GM12878 (cell line): ENCODE data around the gene KRT24. TPM values are rescaled to one million over a fixed set of nuclear protein-coding genes. Genes with fewer than 3 reads are reported as not detected.

Experiments
- ATAC-seq: fragments of 200-7000 bp; cut with Tn5 transposase; 3 replicates; pipeline ENCODE4 v1.9.1; 2020; ENCODE audit warnings: mild to moderate bottlenecking, moderate library complexity
- BruUV-seq: library from RNA; stranded (reverse); fragments of 400-500 nt; replicated peaks from 2 replicates; lab custom pipeline; 2021; lab: Mats Ljungman, UMichigan
- CTCF ChIA-PET: fragments of 300-600 bp; sonication (Branson Sonifier 250); formaldehyde crosslinking; extraction: SDS; loops from one replicate; lab custom pipeline; 2021; ENCODE audit warnings: inconsistent platforms; lab: Yijun Ruan, JAX
- POLR2A ChIA-PET: fragments of 350-600 bp; formaldehyde crosslinking; extraction: SDS; loops from one replicate; lab custom pipeline; 2021; ENCODE audit warnings: inconsistent platforms; lab: Charles Lee
- RAD21 ChIA-PET: fragments of 300-600 bp; sonication (Branson Sonifier 250); formaldehyde crosslinking; loops from one replicate; lab custom pipeline; 2023; ENCODE audit warnings: antibody characterized with exemption; ENCODE audit not compliant: unreplicated experiment; lab: Charles Lee
- SMC1A ChIA-PET: fragments of 300-600 bp; sonication (Branson Sonifier 250); formaldehyde crosslinking; loops from one replicate; lab custom pipeline; 2023; ENCODE audit not compliant: unreplicated experiment, uncharacterized antibody; lab: Charles Lee
- DNase-seq: peaks from one replicate; pipeline ENCODE4 v3.0.0-alpha.2; 2011; ENCODE audit warnings: low read depth, low spot score
- FAIRE-seq: peaks from 3 replicates; lab custom pipeline; 2011; peaks lifted over from hg19 to GRCh38; lab: Jason Lieb, UNC
- H2AFZ ChIP-seq: 2 replicates; pipeline ENCODE4 v1.6.0; 2011; ENCODE audit warnings: low read depth, low read length, control low read depth; ENCODE audit not compliant: control insufficient read depth
- H3K27ac ChIP-seq: 2 replicates; pipeline ENCODE4 v1.5.1; 2011; ENCODE audit warnings: control low read depth; ENCODE audit not compliant: control insufficient read depth, insufficient read depth
- H3K27me3 ChIP-seq, 2 experiments: replicated peaks in 1 of 2; 2 replicates each; pipeline versions ENCODE4 v1.6.0 to v1.6.1; 2011; ENCODE audit warnings: low read length in 1 of 2; ENCODE audit not compliant: control insufficient read depth in 2 of 2, insufficient read depth in 2 of 2
- H3K36me3 ChIP-seq, 2 experiments: 2 replicates each; pipeline ENCODE4 v1.5.1; 2011; ENCODE audit warnings: low read length in 1 of 2; ENCODE audit not compliant: control insufficient read depth in 2 of 2, insufficient read depth in 2 of 2
- H3K4me1 ChIP-seq: 2 replicates; pipeline ENCODE4 v1.6.1; 2011; ENCODE audit warnings: mild to moderate bottlenecking, low read length, moderate library complexity, mixed read lengths; ENCODE audit not compliant: control insufficient read depth, insufficient read depth
- H3K4me2 ChIP-seq: 2 replicates; pipeline ENCODE4 v1.6.0; 2011; ENCODE audit warnings: control low read depth; ENCODE audit not compliant: control insufficient read depth, insufficient read depth
- H3K4me3 ChIP-seq: fragments of 200-600 bp; sonication (generic); 2 replicates; pipeline ENCODE4 v1.5.1; 2016
- H3K79me2 ChIP-seq: 2 replicates; pipeline ENCODE4 v1.6.0; 2011; ENCODE audit warnings: low read length; ENCODE audit not compliant: control insufficient read depth, insufficient read depth
- H3K9ac ChIP-seq: 2 replicates; pipeline ENCODE4 v1.8.0; 2011; ENCODE audit warnings: low read length, control low read depth, mixed read lengths; ENCODE audit not compliant: control insufficient read depth, insufficient read depth
- H3K9me3 ChIP-seq: replicated peaks from 3 replicates; pipeline ENCODE4 v1.5.1; 2011; ENCODE audit warnings: mild to moderate bottlenecking, low read length; ENCODE audit not compliant: control insufficient read depth, insufficient read depth
- H4K20me1 ChIP-seq: 2 replicates; pipeline ENCODE4 v1.6.0; 2011; ENCODE audit not compliant: control insufficient read depth, insufficient read depth
- CHD4 ChIP-seq: fragments of 200-600 bp; sonication (generic); IDR thresholded peaks from 2 replicates; pipeline ENCODE4 v1.6.1; 2016; ENCODE audit warnings: mild to moderate bottlenecking
- CREM ChIP-seq: IDR thresholded peaks from 2 replicates; pipeline ENCODE4 v1.6.1; 2014; ENCODE audit warnings: antibody characterized with exemption, low read depth
- ETV6 ChIP-seq, 2 experiments: fragments of 450-650 bp in 1 of 2; IDR thresholded peaks in 1 of 2; conservative IDR thresholded peaks in 1 of 2; 2 replicates each; pipeline ENCODE4 v1.6.1; 2014; ENCODE audit warnings: antibody characterized with exemption in 1 of 2, borderline replicate concordance in 1 of 2, low read depth in 1 of 2, mild to moderate bottlenecking in 1 of 2, moderate library complexity in 1 of 2
- HCFC1 ChIP-seq: fragments of 150-350 bp; IDR thresholded peaks from 2 replicates; pipeline ENCODE4 v1.6.1; 2014; ENCODE audit warnings: low read length
- MAX ChIP-seq: IDR thresholded peaks from 2 replicates; pipeline ENCODE4 v1.6.1; 2012; ENCODE audit warnings: low read depth, low read length, improper control_type of control experiment
- NBN ChIP-seq: fragments of 450-650 bp; IDR thresholded peaks from 2 replicates; pipeline ENCODE4 v1.6.1; 2016
- NR2C1 ChIP-seq: fragments of 450-650 bp; IDR thresholded peaks from 2 replicates; pipeline ENCODE4 v1.6.1; 2017; ENCODE audit warnings: antibody characterized with exemption, mild to moderate bottlenecking, moderate library complexity
- POLR2A ChIP-seq: IDR thresholded peaks from 2 replicates; pipeline ENCODE4 v1.6.1; 2011; ENCODE audit warnings: low read depth, mild to moderate bottlenecking, low read length
- YY1 ChIP-seq: IDR thresholded peaks from 2 replicates; pipeline ENCODE4 v1.6.1; 2011; ENCODE audit warnings: low read depth, mild to moderate bottlenecking, low read length
- ZNF687 ChIP-seq: fragments of 450-650 bp; IDR thresholded peaks from 2 replicates; pipeline ENCODE4 v1.6.1; 2017; ENCODE audit warnings: mild to moderate bottlenecking, moderate library complexity
- WGBS: methylation state at CpG from one replicate; pipeline ENCODE4 v1.1.6; 2016; ENCODE audit warnings: low lambda C conversion rate; ENCODE audit not compliant: insufficient replicate concordance, insufficient coverage; ENCODE audit errors: missing lambda C conversion rate; 5-methylcytosine and 5-hydroxymethylcytosine counted together
- in situ Hi-C: fragments of 300-500 bp; cut with MboI; formaldehyde crosslinking; loops from 9 replicates; pipeline ENCODE4 v1.14.3; 2018; ENCODE audit warnings: mixed read lengths
- intact Hi-C: fragments of 100-400 bp; cut with micrococcal nuclease; formaldehyde crosslinking; loops from one replicate; pipeline ENCODE4 v1.14.2; 2022; ENCODE audit not compliant: unreplicated experiment
- polyA plus RNA-seq, 11 experiments: library from polyadenylated mRNA; depleted of rRNA in 4 of 11; unstranded in 6 of 11; stranded (reverse) in 5 of 11; fragments of >200 nt; fragmentation: Nextera tagmentation in 4 of 11; fragmentation: Illumina TruSeq in 1 of 11; extraction: Ambion mirVana in 4 of 11; extraction: Trizol in 1 of 11; gene quantifications; 1 replicate in 1 of 11; 2 replicates in 10 of 11; pipeline versions ENCODE4 v1.2.1 to v1.2.3, GENCODE V29; 2011 to 2016; ENCODE audit warnings: inconsistent platforms in 2 of 11, missing spikeins in 2 of 11, low read depth in 1 of 11
- total RNA-seq, 4 experiments: library from RNA; depleted of rRNA in 3 of 4; stranded (reverse); fragments of >200 nt in 3 of 4; fragmentation: Illumina TruSeq in 1 of 4; extraction: Trizol in 1 of 4; gene quantifications; 2 replicates each; pipeline versions ENCODE4 v1.2.1 to v1.2.3, GENCODE V29; 2013 to 2021
- TF ChIP-seq, protein P1 (sequence below): fragments of 450-650 bp; IDR thresholded peaks from 2 replicates; pipeline ENCODE4 v1.6.1; 2016; ENCODE audit warnings: mild to moderate bottlenecking

KRT24 gene
- total and polyA plus RNA-seq, 10 of the 15 experiments (the other 5 are each of a cell fraction or from before 2014, with no cell fraction given): not detected

DNA sequence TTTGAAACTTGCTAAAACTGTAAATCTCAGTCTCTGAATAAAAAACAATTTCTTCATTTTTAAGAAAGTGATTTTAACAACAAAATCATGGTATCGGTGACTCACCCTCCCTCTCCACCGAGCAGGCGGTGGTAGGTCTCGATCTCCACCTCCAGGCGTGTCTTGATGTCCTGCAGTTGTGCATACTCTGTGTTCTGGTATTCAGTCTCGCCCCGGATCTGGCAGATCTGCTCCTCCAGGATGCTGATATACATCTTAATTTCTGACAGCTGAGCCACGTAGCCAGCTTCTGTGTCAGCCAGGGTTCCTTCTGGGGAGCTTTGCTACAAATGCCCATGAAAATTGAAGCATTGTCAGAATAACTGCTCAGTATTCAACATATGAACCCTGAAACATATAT lies 15.4 kb upstream of the KRT24 start:
- H4K20me1 ChIP-seq: no peaks in the 10 kb centered on the region
- H3K27me3 ChIP-seq: peaks cover 0 to 6% of the 10 kb centered on the region in 2 experiments; a peak in 2 of 4 replicates
- FAIRE-seq (no peak), ATAC-seq (no peak), DNase-seq (no peak)
- ChIA-PET POLR2A (interaction anchor here (0.7 to 1.2 kb wide), 2 partner anchors 12 to 39 kb away, joined by 3 to 4 read pairs; no protein-coding TSS in a partner anchor), SMC1A (interaction anchor here (1.1 to 3.1 kb wide), 5 partner anchors 9 to 72 kb away, joined by 3 to 10 read pairs (median 4); no protein-coding TSS in a partner anchor), CTCF (interaction anchor here (1.1 to 1.3 kb wide), 2 partner anchors 12 to 16 kb away, joined by 4 to 6 read pairs; partner anchors contain the start of gene KRT24), RAD21 (no interaction called here)
- H3K36me3 ChIP-seq: no peaks in the 10 kb centered on the region
- no peak overlapping the region for H3K9ac ChIP-seq
- BruUV-seq: no TSS peak
- no peaks in the 10 kb centered on the region for H3K4me1 ChIP-seq
- no peaks in the 10 kb centered on the region; the same call in 2 of the 3 replicates for H3K9me3 ChIP-seq
- 26% methylated on average over 8 of the region's 8 CpGs for WGBS
- H2AFZ ChIP-seq: no peak overlapping the region
- H3K4me2 ChIP-seq: no peak overlapping the region
- intact Hi-C loops (no loop called here), in situ Hi-C loops (no loop called here)
- no peak overlapping the region for H3K27ac ChIP-seq
- no peaks in the 10 kb centered on the region for H3K79me2 ChIP-seq
- TF ChIP-seq NR2C1: no peak
- no peak for TF ChIP-seq MAX
- no peak for TF ChIP-seq CHD4
- TF ChIP-seq ETV6 (conservative IDR thresholded peaks at IDR 0.05 in 1 of 2, IDR thresholded peaks at IDR 0.05 in 1 of 2; ENCODE audit: borderline replicate concordance in 1 of 2, low read depth in 1 of 2): no peak
- H3K4me3 ChIP-seq: no peak overlapping the region

DNA sequence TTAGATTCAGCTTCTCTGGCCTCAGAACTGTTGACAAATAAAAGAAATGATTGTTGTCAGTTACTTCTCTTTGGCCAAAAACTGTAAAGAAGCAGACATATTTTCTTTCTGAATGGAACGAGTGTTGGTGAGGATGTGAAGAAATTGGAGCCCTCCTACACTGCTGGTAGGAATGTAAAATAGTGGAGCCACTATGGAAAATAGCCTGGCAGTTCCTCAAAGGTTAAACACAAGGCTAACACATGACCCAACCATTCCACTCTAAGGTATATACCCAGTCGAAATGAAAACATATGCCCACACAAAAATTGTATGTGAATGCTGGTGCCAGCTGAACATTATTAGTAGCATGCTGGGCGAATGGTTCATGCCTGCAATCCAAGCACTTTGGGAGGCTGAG lies 14.2 kb upstream of the KRT24 start:
- 0% methylated on average over 3 of the region's 3 CpGs for WGBS
- ChIA-PET RAD21 (no interaction called here), CTCF (no interaction called here), SMC1A (interaction anchor here (3.1 kb wide), 1 partner anchor 10 kb away, joined by 10 read pairs; no protein-coding TSS in a partner anchor), POLR2A (no interaction called here)
- in situ Hi-C loops: no loop called here
- H3K27me3 ChIP-seq: peaks cover 0 to 6% of the 10 kb centered on the region in 2 experiments; a peak in 2 of 4 replicates
- ATAC-seq: no peak
- H2AFZ ChIP-seq: no peak overlapping the region
- no peak overlapping the region for H3K4me3 ChIP-seq
- H3K4me1 ChIP-seq: no peaks in the 10 kb centered on the region
- no peak overlapping the region for H3K27ac ChIP-seq
- H3K36me3 ChIP-seq: no peaks in the 10 kb centered on the region
- no peaks in the 10 kb centered on the region for H4K20me1 ChIP-seq
- FAIRE-seq: no peak
- no TSS peak for BruUV-seq
- no peak overlapping the region for H3K9ac ChIP-seq
- intact Hi-C loops: no loop called here
- H3K79me2 ChIP-seq: no peaks in the 10 kb centered on the region
- H3K9me3 ChIP-seq: no peaks in the 10 kb centered on the region
- no peak for DNase-seq
- no peak overlapping the region for H3K4me2 ChIP-seq
- TF ChIP-seq, protein P1, sequence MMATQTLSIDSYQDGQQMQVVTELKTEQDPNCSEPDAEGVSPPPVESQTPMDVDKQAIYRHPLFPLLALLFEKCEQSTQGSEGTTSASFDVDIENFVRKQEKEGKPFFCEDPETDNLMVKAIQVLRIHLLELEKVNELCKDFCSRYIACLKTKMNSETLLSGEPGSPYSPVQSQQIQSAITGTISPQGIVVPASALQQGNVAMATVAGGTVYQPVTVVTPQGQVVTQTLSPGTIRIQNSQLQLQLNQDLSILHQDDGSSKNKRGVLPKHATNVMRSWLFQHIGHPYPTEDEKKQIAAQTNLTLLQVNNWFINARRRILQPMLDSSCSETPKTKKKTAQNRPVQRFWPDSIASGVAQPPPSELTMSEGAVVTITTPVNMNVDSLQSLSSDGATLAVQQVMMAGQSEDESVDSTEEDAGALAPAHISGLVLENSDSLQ: no peak
- TF ChIP-seq CREM: no peak
- no peak for TF ChIP-seq POLR2A
- no peak for TF ChIP-seq HCFC1
- TF ChIP-seq NBN: no peak
- TF ChIP-seq ZNF687: no peak
- TF ChIP-seq YY1: no peak
